GM12872 (cell line): ENCODE results near the gene KHNYN.

Experiments
- TF ChIP-seq, protein P1 (sequence below): IDR thresholded peaks from 3 replicates; pipeline ENCODE4 v1.5.1; 2011; ENCODE audit warnings: low read depth, mild to moderate bottlenecking, low read length, moderate library complexity; ENCODE audit not compliant: insufficient read depth

The KHNYN gene

GRCh38 chr14:24443053-24443665 lies 13.4 kb downstream of the KHNYN start:
- TF ChIP-seq, protein P1, sequence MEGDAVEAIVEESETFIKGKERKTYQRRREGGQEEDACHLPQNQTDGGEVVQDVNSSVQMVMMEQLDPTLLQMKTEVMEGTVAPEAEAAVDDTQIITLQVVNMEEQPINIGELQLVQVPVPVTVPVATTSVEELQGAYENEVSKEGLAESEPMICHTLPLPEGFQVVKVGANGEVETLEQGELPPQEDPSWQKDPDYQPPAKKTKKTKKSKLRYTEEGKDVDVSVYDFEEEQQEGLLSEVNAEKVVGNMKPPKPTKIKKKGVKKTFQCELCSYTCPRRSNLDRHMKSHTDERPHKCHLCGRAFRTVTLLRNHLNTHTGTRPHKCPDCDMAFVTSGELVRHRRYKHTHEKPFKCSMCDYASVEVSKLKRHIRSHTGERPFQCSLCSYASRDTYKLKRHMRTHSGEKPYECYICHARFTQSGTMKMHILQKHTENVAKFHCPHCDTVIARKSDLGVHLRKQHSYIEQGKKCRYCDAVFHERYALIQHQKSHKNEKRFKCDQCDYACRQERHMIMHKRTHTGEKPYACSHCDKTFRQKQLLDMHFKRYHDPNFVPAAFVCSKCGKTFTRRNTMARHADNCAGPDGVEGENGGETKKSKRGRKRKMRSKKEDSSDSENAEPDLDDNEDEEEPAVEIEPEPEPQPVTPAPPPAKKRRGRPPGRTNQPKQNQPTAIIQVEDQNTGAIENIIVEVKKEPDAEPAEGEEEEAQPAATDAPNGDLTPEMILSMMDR, result no peak

DNA sequence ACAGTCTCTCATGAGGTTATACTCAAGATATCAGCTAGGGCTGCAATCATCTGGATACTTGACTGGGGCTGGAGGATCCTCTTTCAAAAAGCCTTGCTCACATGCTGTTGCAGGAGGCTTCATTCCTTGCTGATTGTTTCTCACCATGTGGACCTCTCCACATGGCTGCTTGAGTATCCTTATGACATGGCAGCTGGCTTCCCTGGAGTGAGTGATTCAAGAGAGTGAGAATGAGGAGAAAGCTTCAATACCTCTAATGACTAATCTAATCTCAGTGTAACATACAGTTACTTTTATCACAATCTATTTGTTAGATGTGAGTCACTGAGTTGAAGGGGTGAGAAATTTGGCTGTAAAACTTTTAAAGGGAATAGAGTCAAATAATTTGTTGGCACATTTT lies 27.2 kb downstream of the KHNYN start:
- TF ChIP-seq, protein P1, result no peak

- TF ChIP-seq, protein P1, result no peak
Observed at GRCh38 chr14:24458736-24459135, 29.0 kb downstream of the KHNYN start.

- TF ChIP-seq, protein P1, result no peak
Observed at GRCh38 chr14:24459331-24459730, 29.6 kb downstream of the KHNYN start.

- TF ChIP-seq, protein P1, result no peak
Observed at GRCh38 chr14:24461336-24461735, 31.6 kb downstream of the KHNYN start.

GRCh38 chr14:24463017-24463883 lies 33.5 kb downstream of the KHNYN start:
- TF ChIP-seq, protein P1, result no peak

- TF ChIP-seq, protein P1, result no peak
Observed at GRCh38 chr14:24463884-24464785, 34.4 kb downstream of the KHNYN start.
